HG03521 (cell line): ENCODE measurements around the gene TNIK.

Source experiments
- ATAC-seq: cut with Tn5 transposase; IDR thresholded peaks from one replicate; pipeline ENCODE4 v1.9.1; 2021; ENCODE audit warnings: mild to moderate bottlenecking, moderate library complexity; ENCODE audit not compliant: unreplicated experiment

The TNIK gene

GRCh38 chr3:171200750-171201088, 259.5 kb downstream of the TNIK start:
- ATAC-seq: no peak

DNA sequence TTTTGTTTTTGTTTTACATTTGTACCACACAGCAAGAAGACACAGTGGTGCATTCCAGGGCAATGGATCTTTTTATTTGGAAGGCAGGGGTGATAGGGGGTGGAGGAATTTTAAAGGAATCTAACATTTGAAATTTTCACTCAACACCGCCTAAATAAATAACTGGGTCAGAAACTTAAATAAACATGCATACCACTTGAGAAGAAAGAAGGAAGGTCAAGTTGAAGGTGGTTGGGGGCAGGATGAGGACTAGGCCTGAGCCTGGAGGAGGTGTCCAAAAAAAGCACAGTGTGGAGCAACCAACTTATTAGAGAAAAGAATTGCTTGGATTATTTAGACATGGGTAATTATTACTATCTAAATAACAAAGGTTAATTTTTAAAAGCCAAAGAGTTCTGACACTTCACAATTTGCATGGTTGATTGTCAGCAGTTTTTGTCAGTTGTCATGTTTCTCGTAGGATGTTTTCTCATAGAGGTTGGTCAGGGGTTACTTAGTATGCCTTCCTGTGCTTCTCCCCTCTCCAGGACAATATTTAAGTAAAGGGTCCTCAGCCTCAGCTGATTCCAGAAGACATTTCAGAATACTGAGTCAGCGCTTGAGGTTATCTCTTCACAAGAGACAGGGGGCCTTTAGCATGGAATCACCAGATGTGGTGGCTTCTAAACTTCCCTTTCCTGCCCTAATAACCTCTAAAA, 260.0 kb downstream of the TNIK start:
- no peak for ATAC-seq

DNA sequence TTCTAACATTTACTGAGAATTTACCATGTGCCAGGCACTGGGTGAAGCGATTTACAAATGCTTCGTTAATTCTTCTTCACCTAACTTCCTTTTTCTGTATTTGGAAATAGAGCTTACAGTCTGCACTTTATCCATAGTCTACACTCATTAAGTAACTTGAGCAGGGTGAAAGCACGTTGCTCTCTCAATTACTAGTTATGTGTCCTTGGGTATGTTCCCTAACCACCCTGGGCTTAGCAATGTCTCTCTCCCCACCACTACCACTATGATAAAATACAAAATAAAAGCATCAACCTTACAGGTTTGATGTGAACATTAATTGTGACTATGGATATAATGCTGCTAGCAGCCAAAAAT, 260.8 kb downstream of the TNIK start:
- ATAC-seq: no peak

DNA sequence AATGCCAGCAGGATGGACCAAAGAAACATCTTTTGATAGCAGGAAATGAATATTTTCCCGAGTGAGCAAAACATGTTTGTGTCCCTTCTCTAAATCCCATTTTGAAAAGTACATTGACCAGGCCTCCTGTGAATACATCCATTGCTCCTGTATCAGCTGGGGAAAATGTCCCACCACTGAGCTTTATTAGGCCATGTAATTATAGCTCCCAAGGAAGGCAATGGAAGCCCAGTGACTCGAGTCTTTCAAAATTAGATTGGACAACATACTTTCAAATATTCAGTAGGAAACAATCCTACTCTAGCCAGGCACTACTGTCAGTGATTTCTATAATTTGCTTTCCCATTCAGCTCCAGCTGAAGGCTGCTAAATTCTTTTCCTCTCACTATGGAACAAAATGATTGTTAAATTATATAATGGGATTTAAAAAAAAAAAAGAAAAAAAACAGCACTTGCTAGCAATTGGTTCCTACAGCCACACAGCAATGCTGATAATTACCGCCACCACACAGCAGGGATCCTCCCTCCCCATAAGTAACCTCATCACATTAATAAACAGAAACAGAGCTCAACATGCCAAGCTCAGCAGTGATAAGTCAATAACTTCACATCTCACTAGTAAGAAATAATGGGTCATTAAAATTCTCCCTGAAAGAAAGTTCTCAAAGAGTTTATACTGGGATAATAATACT, 261.3 kb downstream of the TNIK start:
- no peak for ATAC-seq

DNA sequence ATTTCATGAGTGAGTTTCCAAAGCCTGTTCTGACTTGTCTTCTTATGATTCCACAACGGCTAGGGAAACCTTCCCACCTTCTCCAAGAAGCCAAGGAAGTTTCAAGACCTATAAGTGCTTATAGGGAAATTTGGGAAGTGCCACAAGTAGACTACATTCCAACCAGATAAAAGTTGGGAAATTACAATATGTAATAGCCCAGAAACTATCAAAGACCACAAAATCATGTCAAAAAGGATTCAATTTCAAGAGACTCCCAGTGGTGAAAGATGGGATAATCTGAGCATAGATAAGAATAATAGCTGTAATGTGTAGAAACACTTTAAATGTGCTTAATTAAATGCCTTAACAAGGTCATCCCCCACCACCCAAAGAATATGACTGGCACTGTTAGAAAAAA, 264.5 kb downstream of the TNIK start:
- no peak for ATAC-seq

DNA sequence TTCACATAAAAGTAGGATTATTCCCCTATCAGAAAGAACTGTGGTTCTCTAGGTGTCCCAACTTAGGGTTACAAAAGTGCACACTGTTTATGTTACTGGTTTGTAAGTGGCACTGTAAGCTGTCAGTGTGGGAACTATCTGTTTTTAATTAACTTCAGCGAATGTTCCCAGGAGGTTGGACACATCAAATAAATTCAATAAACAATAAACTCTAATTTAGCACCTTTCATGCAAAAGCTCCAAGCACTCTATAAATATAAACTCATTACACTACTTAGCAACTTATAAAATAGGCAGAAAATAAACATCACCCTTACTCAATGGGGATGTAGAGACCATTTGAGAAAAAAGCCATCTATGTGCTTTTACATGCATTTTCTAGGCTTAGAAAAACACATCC, 265.2 kb downstream of the TNIK start:
- ATAC-seq: no peak

GRCh38 chr3:171193693-171194092, 266.5 kb downstream of the TNIK start:
- no peak for ATAC-seq

DNA sequence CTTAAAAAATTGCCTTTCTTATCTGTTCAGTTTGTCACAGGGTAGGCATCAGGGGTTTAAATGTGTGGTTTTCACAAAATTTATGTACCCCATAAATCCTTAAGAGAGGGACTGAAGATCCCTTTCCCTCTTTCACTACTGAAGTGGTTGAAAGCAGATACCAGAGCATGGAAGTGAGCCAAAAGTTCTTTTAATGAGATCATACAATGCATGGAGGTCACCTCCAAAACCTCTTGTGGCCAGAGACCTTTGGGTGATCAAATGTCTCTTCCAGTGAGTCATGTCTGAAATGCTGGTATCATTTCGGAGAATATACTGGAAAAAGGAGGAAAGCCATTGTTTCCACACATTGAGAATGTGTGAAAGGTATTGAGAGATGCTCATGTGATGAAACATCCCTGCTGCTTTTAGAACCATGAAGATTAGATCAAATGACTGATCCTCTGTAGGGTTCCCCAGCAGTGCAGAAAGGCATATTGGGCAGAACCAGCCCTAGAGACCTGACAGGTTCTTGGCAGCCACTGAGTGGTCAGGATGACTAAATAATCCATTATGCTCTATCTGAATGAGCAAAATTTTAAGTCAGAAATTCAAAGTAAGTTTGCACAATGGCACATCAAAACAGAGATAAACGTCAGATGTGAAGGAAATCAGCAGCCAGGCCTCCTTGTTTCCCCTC, 267.9 kb downstream of the TNIK start:
- ATAC-seq: no peak

GRCh38 chr3:171190668-171191067, 269.5 kb downstream of the TNIK start:
- ATAC-seq: no peak

- ATAC-seq: no peak
These were observed 270.7 kb downstream of the TNIK start for GRCh38 chr3:171189394-171190080.

GRCh38 chr3:171187706-171188290, 272.4 kb downstream of the TNIK start:
- no peak for ATAC-seq

DNA sequence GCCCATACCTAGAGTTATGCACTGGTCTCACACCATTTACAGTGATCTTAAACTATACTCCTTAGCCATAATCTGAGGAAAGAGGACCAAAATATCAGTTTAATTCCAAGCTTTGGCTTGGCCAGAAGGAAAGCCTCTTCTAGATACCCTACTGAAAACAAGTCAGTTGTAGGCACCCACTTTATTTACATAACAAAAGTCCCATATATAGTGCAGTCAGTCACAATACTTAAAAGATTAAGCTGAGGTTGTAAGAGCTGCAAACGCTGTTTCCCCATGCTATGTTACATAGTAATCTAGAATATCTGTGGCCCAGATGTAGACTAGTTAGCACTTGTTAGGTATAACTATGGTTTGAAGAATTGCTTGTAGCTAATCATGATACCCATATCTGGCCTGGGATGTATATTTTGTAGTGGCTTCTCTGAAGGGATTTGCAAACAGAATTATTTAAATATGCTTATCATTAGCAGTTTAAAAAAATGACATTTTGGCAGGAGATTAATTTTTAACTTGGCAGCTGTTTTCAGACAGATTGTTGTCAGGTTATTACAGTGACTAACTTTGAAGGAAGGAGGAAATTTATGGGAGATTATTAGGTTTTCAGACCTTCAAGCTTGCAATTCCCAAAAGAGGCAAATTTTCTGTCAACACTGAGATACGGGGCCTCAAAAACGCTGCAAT, 273.2 kb downstream of the TNIK start:
- no peak for ATAC-seq

DNA sequence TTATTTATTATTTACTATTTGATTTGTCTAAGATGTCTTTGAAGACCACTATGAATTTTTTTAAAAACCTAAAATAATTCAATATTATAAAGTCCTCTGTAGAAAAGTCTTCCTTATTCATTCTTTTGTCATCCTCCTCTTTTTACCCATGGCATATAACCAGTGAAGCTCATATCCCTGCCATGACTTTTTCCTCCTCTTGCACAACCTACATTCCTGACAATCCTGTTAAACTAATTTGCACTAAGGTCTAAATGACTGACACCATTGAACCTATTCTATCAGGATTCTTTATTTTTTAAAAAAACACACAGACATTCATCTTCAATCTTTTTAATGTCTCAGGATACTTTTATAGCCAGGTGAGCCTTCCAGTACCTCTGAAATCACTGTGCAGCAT, 273.8 kb downstream of the TNIK start:
- no peak for ATAC-seq

- ATAC-seq: no peak
These were observed 274.2 kb downstream of the TNIK start for GRCh38 chr3:171185959-171186358.

DNA sequence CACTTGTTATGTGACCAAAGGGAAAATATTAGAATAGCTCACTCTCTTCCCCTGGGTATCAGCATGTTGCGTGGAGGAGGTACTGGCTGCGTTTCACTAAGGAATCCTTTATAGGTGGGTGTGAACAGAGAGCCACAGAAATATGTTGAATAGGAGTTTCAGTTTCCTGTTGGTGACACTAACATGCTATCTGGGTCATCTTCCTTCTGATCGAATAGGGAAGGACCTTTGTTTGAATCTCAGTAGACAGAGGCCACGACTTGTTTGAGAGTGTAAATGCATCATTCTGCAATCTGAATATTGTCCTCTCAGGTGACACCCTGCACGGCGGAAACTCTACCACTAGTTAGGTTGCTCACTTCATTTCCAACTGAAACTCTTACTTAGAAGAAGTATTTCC, 275.8 kb downstream of the TNIK start:
- peak; percentile 79 for ATAC-seq

DNA sequence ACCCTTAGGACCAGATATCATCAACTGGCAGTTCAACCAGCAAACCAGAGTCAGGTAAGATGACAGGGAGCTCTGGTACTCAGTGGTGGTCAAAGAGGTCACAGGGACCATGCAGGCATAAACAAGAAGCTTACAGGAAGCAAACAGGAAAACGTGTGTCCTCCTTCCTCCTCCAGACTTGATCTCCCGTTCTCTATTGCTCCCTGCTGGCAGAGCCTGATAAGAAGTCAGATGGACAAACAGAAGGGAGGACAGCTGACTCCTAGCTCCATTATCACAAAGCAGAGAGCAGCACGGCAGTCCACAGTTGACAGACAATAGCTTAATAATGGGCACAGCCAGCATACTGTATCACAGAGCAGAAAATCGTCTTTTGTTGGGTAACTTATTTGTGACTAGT, 277.2 kb downstream of the TNIK start:
- no peak for ATAC-seq

DNA sequence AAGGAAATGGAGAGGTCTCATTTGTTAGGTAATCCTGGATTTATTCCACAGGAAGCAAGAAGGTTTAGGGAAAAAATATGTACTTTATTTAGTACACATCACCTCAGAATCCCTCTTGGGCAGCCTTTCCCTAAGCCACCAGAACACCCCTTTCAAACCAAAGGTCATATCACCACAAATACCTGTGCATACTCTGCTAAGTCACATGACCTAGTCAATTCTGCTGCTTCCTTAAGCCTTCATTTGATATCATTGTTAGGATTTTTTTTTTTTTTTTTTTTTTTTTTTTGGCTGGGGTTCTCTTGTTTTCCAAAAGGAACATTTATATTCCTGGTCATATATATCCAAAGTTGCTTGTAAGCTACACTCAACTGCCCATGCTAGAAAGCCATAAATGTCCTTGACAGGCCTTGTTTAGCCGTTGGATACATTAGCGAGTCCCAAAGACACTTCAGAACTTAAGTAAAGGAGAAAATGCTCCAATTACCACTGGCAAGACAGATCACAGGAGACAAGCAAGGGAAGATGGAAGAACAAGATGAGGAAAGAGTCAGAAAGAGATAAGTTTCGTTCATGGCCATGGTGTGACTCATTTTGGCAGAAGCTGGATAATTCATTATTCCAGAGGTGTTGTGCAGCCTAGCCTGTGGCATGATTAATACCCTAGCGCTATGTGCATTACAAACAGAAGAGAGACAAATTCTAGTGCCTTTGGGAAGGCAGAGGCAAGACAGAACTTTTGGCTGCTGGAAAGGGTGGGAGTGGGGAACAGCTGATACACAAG, 278.1 kb downstream of the TNIK start:
- no peak for ATAC-seq

DNA sequence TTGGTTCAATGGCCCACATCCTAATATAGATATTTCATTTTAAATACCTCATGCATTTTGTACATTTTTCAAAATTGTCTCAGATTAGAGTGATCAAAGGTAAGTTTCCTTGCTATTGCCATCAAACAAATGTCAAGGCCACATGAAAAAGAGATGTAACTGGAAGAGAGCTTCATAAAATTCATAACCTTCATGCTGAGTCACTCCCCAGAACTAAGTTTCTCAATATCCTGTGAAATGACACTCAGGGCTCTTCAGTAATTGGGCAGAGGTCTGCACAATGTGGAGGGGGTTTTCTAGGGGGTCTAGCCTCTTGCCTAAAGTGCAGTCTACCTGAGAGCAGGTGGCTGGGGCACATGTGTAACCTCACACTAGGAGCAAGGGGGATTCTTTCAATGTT, 281.5 kb downstream of the TNIK start:
- no peak for ATAC-seq

DNA sequence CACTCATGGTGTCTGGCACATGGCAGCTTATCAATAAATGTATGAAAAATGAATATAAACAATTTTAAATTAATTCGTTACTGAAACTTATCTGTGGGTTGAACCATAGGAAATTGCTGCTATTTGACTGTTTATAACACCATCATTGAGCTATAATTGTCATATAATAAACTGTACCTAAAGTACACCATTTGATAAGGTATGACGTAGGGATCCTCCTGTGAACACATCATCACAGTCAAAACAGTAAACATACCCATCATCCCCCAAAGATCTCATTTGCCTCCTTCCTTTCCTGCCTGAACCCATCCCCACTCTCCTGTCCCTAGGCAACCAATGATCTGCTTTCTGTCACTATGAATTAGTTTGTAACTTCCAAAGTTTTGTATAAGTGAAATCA, 282.7 kb downstream of the TNIK start:
- ATAC-seq: no peak

GRCh38 chr3:171177056-171177455, 283.1 kb downstream of the TNIK start:
- ATAC-seq: no peak
